Tibial artery (tissue), 4 donors: Measurements from ENCODE around the gene SLC39A11.

Experiments
- DNase-seq, 2 donors: peaks; one replicate each; pipeline ENCODE4 v3.0.0-alpha.2; 2019
- H3K27ac ChIP-seq, 2 donors: fragments of 200-600 bp; sonication (generic) in 1 of 2; 1 replicate in 1 of 2; 2 replicates in 1 of 2; pipeline ENCODE4 v1.5.1; 2018 to 2019; ENCODE audit warnings: mild to moderate bottlenecking in 1 of 2
- H3K27me3 ChIP-seq, 2 donors: fragments of 200-600 bp; sonication (generic) in 1 of 2; one replicate each; pipeline versions ENCODE4 v1.5.1 to v1.6.0; 2016 to 2019
- H3K36me3 ChIP-seq, 3 donors: fragments of 200-600 bp; sonication (generic) in 2 of 3; one replicate each; pipeline ENCODE4 v1.5.1; 2016 to 2019; ENCODE audit warnings: mild to moderate bottlenecking in 2 of 3
- H3K4me1 ChIP-seq, 4 donors: fragments of 200-600 bp; sonication (generic) in 2 of 4; 1 replicate in 3 of 4; 2 replicates in 1 of 4; pipeline ENCODE4 v1.5.1; 2016 to 2019
- H3K4me3 ChIP-seq, 2 donors: fragments of 200-600 bp; sonication (generic) in 1 of 2; 1 replicate in 1 of 2; 2 replicates in 1 of 2; pipeline ENCODE4 v1.5.1; 2018 to 2019; ENCODE audit warnings: mild to moderate bottlenecking in 2 of 2
- H3K9me3 ChIP-seq, 3 donors: fragments of 200-600 bp; sonication (generic) in 1 of 3; one replicate each; pipeline ENCODE4 v1.5.1; 2016 to 2019
- intact Hi-C: fragments of 100-400 bp; cut with DNase I; formaldehyde crosslinking; loops from one replicate; pipeline ENCODE4 v1.15.0; 2023; ENCODE audit warnings: low total_unique reads
- TF ChIP-seq, protein P1 (sequence below), 2 experiments: fragments of 200-600 bp in 1 of 2; fragments of 450-650 bp in 1 of 2; IDR thresholded peaks; one replicate each; pipeline ENCODE4 v1.5.1; 2017 to 2019; ENCODE audit warnings: antibody characterized with exemption in 2 of 2, mild to moderate bottlenecking in 1 of 2, moderate library complexity in 1 of 2

Gene SLC39A11

DNA sequence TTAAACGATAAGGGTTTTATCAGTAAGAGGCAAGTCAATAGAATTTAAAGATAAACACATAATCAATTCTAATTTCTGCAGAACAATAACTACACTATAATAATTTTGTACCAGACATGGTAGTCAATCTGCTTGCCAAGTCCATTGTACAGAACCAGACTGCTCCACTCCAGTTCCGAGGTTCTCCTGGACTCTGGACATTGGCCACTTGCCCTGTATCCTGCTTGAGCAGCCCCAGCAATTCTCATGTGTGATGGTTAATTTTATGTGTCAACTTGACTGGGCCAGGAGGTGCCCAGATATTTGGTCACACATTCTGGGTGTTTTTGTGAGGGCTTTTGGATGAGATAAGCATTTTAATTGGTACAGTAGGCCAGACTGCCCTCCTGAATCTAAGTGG, 384.6 kb downstream of the SLC39A11 start:
- peaks cover 8 to 16% (median 12%) of the 10 kb centered on the region in 3 donors for H3K36me3 ChIP-seq
- H3K27ac ChIP-seq, result no peak overlapping the region
- H3K4me3 ChIP-seq, result no peak overlapping the region
- no peaks in the 10 kb centered on the region for H3K27me3 ChIP-seq
- DNase-seq, result no peak
- TF ChIP-seq, protein P1, sequence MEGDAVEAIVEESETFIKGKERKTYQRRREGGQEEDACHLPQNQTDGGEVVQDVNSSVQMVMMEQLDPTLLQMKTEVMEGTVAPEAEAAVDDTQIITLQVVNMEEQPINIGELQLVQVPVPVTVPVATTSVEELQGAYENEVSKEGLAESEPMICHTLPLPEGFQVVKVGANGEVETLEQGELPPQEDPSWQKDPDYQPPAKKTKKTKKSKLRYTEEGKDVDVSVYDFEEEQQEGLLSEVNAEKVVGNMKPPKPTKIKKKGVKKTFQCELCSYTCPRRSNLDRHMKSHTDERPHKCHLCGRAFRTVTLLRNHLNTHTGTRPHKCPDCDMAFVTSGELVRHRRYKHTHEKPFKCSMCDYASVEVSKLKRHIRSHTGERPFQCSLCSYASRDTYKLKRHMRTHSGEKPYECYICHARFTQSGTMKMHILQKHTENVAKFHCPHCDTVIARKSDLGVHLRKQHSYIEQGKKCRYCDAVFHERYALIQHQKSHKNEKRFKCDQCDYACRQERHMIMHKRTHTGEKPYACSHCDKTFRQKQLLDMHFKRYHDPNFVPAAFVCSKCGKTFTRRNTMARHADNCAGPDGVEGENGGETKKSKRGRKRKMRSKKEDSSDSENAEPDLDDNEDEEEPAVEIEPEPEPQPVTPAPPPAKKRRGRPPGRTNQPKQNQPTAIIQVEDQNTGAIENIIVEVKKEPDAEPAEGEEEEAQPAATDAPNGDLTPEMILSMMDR (IDR thresholded peaks at IDR 0.05), result no peak
- intact Hi-C loops, result no loop called here
- H3K9me3 ChIP-seq, result peaks cover 0 to 12% (median 4%) of the 10 kb centered on the region in 3 donors
- H3K4me1 ChIP-seq, result no peaks in the 10 kb centered on the region

DNA sequence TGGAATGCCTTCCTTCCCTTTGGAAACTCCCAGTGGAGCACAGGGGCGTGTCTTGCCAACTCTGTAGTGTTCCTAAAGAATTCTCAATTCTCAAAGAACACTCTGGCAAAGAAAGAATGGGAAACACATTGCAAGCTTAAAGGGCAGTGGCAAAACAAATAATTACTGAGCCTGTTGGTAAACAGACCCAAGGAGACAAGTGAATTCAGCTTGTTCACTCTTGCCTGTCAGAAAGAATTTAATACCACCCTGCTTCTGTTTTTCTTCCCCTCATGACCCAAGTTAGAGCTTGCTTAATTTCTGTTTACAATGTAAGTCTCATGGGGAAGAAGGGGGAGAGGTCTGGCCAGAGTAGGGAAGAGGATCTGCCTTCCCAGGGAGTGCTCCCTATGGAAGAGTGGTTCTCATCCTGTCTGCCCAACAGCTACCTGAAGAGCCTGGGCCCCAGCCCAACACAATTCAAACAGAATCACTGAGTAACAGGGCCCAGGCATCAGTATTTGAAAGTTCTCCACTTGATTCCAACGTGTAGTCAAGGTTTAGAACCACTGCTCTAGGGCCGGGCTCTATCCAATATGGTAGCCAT, 386.0 kb downstream of the SLC39A11 start:
- TF ChIP-seq, protein P1 (IDR thresholded peaks at IDR 0.05), result no peak
- no peak for DNase-seq
- H3K27me3 ChIP-seq, result no peaks in the 10 kb centered on the region
- no peaks in the 10 kb centered on the region for H3K4me1 ChIP-seq
- H3K27ac ChIP-seq, result no peak overlapping the region
- H3K9me3 ChIP-seq, result peaks cover 0 to 8% (median 4%) of the 10 kb centered on the region in 3 donors
- peaks cover under 1 to 9% (median 7%) of the 10 kb centered on the region in 3 donors for H3K36me3 ChIP-seq
- intact Hi-C loops, result no loop called here
- H3K4me3 ChIP-seq, result no peak overlapping the region

DNA sequence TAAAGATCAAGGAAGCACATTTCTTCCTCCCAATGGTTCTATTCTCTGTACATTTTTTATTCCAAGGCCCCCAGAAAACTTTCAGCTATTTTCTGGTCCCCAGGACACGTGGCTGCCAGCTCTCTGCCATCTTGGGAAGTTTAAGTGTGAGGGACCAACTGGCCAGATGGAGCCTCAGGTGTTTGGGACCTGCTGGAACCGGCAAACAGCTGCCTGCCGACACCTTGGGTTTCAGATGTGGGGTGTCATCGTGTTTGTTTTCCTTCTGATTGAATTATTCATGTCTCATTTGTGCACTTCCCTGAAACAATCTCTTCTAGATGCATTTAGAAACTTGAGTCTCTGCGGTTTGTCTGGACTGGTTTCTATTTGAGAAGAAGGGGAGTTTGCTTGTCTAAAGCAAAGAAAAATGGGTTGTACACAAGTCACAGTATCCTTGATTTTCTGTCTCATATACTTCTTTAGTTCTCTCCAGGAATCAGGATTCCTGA, 386.5 kb downstream of the SLC39A11 start:
- no peak for DNase-seq
- intact Hi-C loops, result no loop called here
- H3K27me3 ChIP-seq, result no peaks in the 10 kb centered on the region
- H3K27ac ChIP-seq, result no peak overlapping the region
- no peaks in the 10 kb centered on the region for H3K4me1 ChIP-seq
- TF ChIP-seq, protein P1 (IDR thresholded peaks at IDR 0.05), result no peak
- H3K36me3 ChIP-seq, result peaks cover 0 to 4% (median 2%) of the 10 kb centered on the region in 3 donors
- H3K4me3 ChIP-seq, result no peak overlapping the region
- H3K9me3 ChIP-seq, result peaks cover 0 to 3% (median 2%) of the 10 kb centered on the region in 3 donors

GRCh38 chr17:72702998-72703397, 389.5 kb downstream of the SLC39A11 start:
- H3K4me3 ChIP-seq, result no peak overlapping the region
- intact Hi-C loops, result no loop called here
- no peaks in the 10 kb centered on the region for H3K4me1 ChIP-seq
- no peak overlapping the region for H3K27ac ChIP-seq
- no peaks in the 10 kb centered on the region for H3K9me3 ChIP-seq
- H3K27me3 ChIP-seq, result no peaks in the 10 kb centered on the region
- no peaks in the 10 kb centered on the region for H3K36me3 ChIP-seq
- TF ChIP-seq, protein P1 (IDR thresholded peaks at IDR 0.05), result no peak
- no peak for DNase-seq

DNA sequence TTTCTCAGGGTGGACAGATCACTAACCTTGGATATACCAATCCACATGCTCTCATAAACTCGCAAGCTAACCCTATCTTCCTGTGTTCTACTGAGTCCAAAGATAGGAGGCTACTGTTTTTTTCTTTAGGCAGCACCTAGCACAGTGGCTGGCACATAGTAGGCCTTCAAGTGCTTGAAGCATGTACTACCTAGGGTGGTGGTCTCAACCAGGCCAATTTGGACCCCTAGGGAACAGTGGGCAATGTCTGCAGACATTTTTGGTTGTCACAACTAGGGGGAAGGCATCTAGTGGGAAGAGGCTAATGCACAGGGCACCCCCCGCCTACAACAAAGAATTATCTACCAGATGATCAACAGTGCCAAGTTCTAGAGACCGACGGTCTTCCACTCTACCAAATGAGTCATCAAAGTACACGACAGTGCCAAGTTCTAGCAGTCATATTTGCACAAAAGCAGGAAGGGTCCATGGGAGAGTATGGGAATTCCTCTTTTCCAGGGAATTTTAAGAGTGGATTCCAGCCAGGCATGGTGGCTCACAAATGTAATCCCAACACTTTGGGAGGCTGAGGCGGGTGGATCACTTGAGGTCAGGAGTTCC, 390.3 kb downstream of the SLC39A11 start:
- Histone ChIP-seq H3K9me3 (no peaks in the 10 kb centered on the region), H3K36me3 (no peaks in the 10 kb centered on the region), H3K4me1 (no peaks in the 10 kb centered on the region), H3K27me3 (no peaks in the 10 kb centered on the region), H3K27ac (no peak overlapping the region), H3K4me3 (no peak overlapping the region)
- intact Hi-C loops, result no loop called here
- DNase-seq, result no peak
- TF ChIP-seq, protein P1 (IDR thresholded peaks at IDR 0.05), result no peak
